Sigmoid colon (tissue), 7 donors: ENCODE data around the gene HSH2D. TPM values are rescaled to one million over a fixed set of nuclear protein-coding genes. Genes with fewer than 3 reads are reported as not detected.

ENCODE experiments used
- DNase-seq: peaks from one replicate; pipeline ENCODE4 v3.0.0-alpha.2; 2019
- H3K27ac ChIP-seq, 4 donors: fragments of 200-600 bp; sonication (generic); one replicate each; pipeline ENCODE4 v1.5.1; 2016 to 2019; ENCODE audit warnings: mild to moderate bottlenecking in 1 of 4
- H3K27me3 ChIP-seq, 3 donors: fragments of 200-600 bp; sonication (generic); one replicate each; pipeline ENCODE4 v1.5.1; 2019; ENCODE audit warnings: mild to moderate bottlenecking in 1 of 3
- H3K36me3 ChIP-seq, 4 donors: fragments of 200-600 bp; sonication (generic); one replicate each; pipeline ENCODE4 v1.5.1; 2016 to 2019
- H3K4me1 ChIP-seq, 4 donors: fragments of 200-600 bp; sonication (generic); one replicate each; pipeline ENCODE4 v1.5.1; 2017 to 2019
- H3K4me3 ChIP-seq, 4 donors: fragments of 200-600 bp; sonication (generic); one replicate each; pipeline ENCODE4 v1.5.1; 2017 to 2019; ENCODE audit warnings: mild to moderate bottlenecking in 2 of 4, moderate library complexity in 1 of 4
- H3K9me3 ChIP-seq, 4 donors: fragments of 200-600 bp in 3 of 4; sonication (generic) in 3 of 4; one replicate each; pipeline versions ENCODE4 v1.5.1 to v1.6.1; 2013 to 2019
- EP300 ChIP-seq, 4 donors: sonication (generic); formaldehyde crosslinking; IDR thresholded peaks; one replicate each; pipeline ENCODE4 v1.6.1; 2017; ENCODE audit warnings: antibody characterized with exemption in 4 of 4
- POLR2A ChIP-seq, 2 donors: fragments of 450-650 bp; IDR thresholded peaks; one replicate each; pipeline ENCODE4 v1.6.1; 2016; ENCODE audit warnings: antibody characterized with exemption in 2 of 2, mild to moderate bottlenecking in 2 of 2, moderate library complexity in 2 of 2
- POLR2AphosphoS5 ChIP-seq, 4 donors: sonication (generic); formaldehyde crosslinking; IDR thresholded peaks; one replicate each; pipeline ENCODE4 v1.6.1; 2017; ENCODE audit warnings: antibody characterized with exemption in 4 of 4
- WGBS, 2 donors: extraction: QIAGEN DNeasy Blood & Tissue Kit; methylation state at CpG; one replicate each; pipeline ENCODE4 v1.1.7; 2013; 5-methylcytosine and 5-hydroxymethylcytosine counted together
- intact Hi-C: fragments of 100-400 bp; cut with DNase I; formaldehyde crosslinking; loops from one replicate; pipeline ENCODE4 v1.15.1; 2023
- polyA plus RNA-seq, 3 donors: library from polyadenylated mRNA; stranded (reverse); fragments of 200-250 nt; gene quantifications; one replicate each; pipeline ENCODE4 v1.2.3, GENCODE V29; 2013
- total RNA-seq, 4 donors: library from RNA; depleted of rRNA; stranded (reverse); fragments of >200 nt; gene quantifications; one replicate each; pipeline ENCODE4 v1.1.0, GENCODE V29; 2016
- TF ChIP-seq, protein P1 (sequence below), 4 experiments: fragments of 450-650 bp in 3 of 4; fragments of 200-600 bp in 1 of 4; IDR thresholded peaks; one replicate each; pipeline ENCODE4 v1.5.1; 2016 to 2019; ENCODE audit warnings: antibody characterized with exemption in 4 of 4, mild to moderate bottlenecking in 3 of 4, moderate library complexity in 2 of 4
- donor health status: healthy with polysubstance abuse.
- donor health status: Bipolar disorder and iron deficiency.
- donor health status: healthy.

HSH2D gene
- total and polyA plus RNA-seq, 7 donors, result 2.5 to 40.0 (median 14.4) TPM; not detected in 2

DNA sequence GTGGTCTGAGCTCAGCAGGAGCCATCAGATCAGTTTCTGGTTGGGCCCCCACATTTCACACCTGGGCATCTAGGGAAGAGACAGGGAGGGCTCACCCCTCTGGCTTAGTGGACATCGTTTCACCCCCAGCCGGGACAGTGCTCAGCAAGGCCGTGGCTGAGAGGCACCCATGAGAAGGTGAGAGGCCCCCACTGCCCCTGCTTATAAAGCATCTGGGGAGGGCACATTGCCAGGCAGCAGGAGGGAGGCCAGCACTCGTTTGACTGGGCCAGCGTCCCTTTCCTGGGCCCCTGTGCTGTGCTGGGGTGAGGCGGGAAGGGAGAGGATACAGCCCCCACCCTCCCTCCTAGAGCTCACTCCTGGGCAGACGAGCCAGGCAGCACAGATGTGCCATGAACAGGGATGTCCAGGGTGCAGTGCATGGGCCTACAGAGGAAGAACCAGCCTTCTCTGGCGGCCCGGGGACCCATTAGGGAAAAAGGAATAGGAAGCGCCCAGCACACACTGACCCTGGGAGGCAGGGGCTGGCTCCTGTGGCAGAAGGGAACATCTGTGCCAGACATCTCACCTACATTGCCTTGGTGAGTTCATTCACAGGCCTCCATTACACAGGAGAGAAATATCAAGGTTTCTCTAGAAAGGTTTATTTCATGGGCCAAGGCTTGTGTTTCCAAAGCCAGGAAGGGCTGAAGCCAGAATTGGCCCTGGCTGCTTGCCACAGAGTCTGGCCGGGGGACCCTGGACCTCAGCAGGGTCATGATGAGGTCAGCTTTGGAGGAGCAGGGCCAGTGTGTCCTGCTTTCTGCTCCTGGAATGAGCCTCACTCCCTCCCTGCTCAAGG, 61.9 kb downstream of the HSH2D start:
- intact Hi-C loops, result no loop called here
- DNase-seq, result peak; percentile 63
- no peak overlapping the region for H3K27ac ChIP-seq
- H3K4me3 ChIP-seq, result no peak overlapping the region
- 84 to 85% methylated on average over 11 of the region's 11 CpGs for WGBS, 2 donors
- no peaks in the 10 kb centered on the region for H3K9me3 ChIP-seq
- peaks cover 0 to 7% (median 3%) of the 10 kb centered on the region in 4 donors for H3K4me1 ChIP-seq
- TF ChIP-seq, protein P1, sequence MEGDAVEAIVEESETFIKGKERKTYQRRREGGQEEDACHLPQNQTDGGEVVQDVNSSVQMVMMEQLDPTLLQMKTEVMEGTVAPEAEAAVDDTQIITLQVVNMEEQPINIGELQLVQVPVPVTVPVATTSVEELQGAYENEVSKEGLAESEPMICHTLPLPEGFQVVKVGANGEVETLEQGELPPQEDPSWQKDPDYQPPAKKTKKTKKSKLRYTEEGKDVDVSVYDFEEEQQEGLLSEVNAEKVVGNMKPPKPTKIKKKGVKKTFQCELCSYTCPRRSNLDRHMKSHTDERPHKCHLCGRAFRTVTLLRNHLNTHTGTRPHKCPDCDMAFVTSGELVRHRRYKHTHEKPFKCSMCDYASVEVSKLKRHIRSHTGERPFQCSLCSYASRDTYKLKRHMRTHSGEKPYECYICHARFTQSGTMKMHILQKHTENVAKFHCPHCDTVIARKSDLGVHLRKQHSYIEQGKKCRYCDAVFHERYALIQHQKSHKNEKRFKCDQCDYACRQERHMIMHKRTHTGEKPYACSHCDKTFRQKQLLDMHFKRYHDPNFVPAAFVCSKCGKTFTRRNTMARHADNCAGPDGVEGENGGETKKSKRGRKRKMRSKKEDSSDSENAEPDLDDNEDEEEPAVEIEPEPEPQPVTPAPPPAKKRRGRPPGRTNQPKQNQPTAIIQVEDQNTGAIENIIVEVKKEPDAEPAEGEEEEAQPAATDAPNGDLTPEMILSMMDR (IDR thresholded peaks at IDR 0.05), result no peak
- TF ChIP-seq POLR2AphosphoS5 (IDR thresholded peaks at IDR 0.05), result no peak
- TF ChIP-seq EP300 (IDR thresholded peaks at IDR 0.05), result no peak
- no peak for TF ChIP-seq POLR2A (IDR thresholded peaks at IDR 0.05)
- no peaks in the 10 kb centered on the region for H3K27me3 ChIP-seq
- peaks cover 20 to 87% (median 53%) of the 10 kb centered on the region in 4 donors for H3K36me3 ChIP-seq

DNA sequence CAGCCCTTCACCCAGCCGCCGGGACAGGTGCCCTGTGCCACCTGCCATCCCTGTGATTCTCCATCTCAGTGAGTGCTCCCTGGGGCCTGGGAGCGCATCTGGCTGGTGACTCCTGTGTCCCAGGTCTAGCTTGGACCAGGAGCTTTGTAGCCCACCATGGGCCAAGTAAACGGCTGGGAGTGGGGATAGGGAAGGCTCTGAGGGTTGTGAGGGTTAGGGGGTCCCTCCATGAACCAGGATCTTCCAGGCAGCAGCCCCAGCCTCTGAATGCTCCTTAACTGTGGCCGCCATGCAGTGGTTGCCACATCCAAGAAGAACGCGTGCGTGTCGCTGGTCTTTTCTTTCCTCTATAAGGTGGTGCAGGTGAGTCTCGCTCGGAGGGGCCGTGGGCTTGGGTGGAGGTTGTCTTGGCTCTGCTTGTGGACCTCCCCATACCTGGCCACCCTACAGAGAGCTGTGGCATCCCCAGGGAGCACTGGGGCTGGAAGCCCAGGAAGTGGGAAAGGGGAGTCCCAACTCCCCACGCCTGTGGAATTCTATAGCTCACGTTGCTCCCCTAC, 62.6 kb downstream of the HSH2D start:
- peaks cover 20 to 94% (median 55%) of the 10 kb centered on the region in 4 donors for H3K36me3 ChIP-seq
- peak; percentile 59 for DNase-seq
- H3K4me3 ChIP-seq, result no peak overlapping the region
- WGBS, 2 donors, result 96% methylated on average over 14 of the region's 14 CpGs
- H3K27me3 ChIP-seq, result no peaks in the 10 kb centered on the region
- intact Hi-C loops, result no loop called here
- TF ChIP-seq, protein P1 (IDR thresholded peaks at IDR 0.05), result no peak
- no peak for TF ChIP-seq POLR2A (IDR thresholded peaks at IDR 0.05)
- TF ChIP-seq EP300 (IDR thresholded peaks at IDR 0.05), result no peak
- no peak for TF ChIP-seq POLR2AphosphoS5 (IDR thresholded peaks at IDR 0.05)
- peaks cover 0 to 7% (median 2%) of the 10 kb centered on the region in 4 donors for H3K4me1 ChIP-seq
- no peak overlapping the region for H3K27ac ChIP-seq
- H3K9me3 ChIP-seq, result no peaks in the 10 kb centered on the region

DNA sequence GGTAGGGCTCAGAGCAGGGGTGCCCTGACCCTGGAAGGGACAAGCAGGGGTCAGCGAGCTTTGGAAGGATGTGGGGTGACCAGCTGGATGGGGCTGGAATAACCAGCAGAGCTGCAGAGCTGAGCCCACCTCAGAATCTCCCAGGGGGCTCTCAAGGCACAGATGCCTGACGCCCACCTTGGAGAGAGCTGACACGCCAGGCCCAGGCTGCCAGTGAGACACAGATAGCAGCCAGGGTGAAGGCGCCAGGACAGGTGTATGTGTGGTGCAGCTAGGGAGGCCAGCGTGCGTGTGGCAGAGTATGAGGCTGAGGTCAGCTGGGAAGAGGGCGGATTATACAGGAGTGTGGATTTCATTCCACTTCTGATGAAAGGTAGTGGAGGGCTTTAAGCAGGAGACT, 63.2 kb downstream of the HSH2D start:
- Histone ChIP-seq H3K4me1 (peaks cover 0 to 7% (median 2%) of the 10 kb centered on the region in 4 donors), H3K9me3 (no peaks in the 10 kb centered on the region), H3K36me3 (peaks cover 20 to 98% (median 56%) of the 10 kb centered on the region in 4 donors), H3K27me3 (no peaks in the 10 kb centered on the region), H3K27ac (no peak overlapping the region), H3K4me3 (no peak overlapping the region)
- TF ChIP-seq POLR2AphosphoS5 (IDR thresholded peaks at IDR 0.05) (no peak), EP300 (IDR thresholded peaks at IDR 0.05) (no peak), POLR2A (IDR thresholded peaks at IDR 0.05) (no peak)
- TF ChIP-seq, protein P1 (IDR thresholded peaks at IDR 0.05), result no peak
- 96 to 97% methylated on average over 7 of the region's 7 CpGs for WGBS, 2 donors
- intact Hi-C loops, result no loop called here
- peak; percentile 49 for DNase-seq

DNA sequence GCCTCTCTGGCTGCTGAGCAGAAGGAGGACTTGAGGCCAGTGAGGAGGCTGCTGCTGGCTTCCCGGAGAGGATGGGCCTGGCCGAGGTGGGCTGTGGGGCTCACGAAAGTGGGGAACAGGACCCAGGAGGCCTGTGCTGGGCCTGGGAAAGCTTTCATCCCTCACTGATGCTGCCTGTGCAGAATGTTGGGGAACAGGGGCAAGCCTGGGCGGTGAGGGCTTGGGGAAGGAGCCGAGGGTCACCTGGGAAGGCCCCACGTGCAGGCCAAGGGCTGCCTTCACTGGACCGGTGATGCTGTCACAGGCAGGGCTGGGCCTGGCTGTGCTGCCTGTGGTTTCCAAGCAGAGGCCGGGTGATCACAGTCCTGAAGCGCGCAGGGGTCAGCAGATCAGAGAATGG, 63.6 kb downstream of the HSH2D start:
- DNase-seq, result peak; percentile 42
- no peak for TF ChIP-seq POLR2AphosphoS5 (IDR thresholded peaks at IDR 0.05)
- TF ChIP-seq EP300 (IDR thresholded peaks at IDR 0.05), result no peak
- TF ChIP-seq POLR2A (IDR thresholded peaks at IDR 0.05), result no peak
- TF ChIP-seq, protein P1 (IDR thresholded peaks at IDR 0.05), result no peak
- no peak overlapping the region for H3K4me3 ChIP-seq
- H3K27me3 ChIP-seq, result no peaks in the 10 kb centered on the region
- intact Hi-C loops, result no loop called here
- peaks cover 0 to 7% (median 2%) of the 10 kb centered on the region in 4 donors for H3K4me1 ChIP-seq
- H3K9me3 ChIP-seq, result no peaks in the 10 kb centered on the region
- WGBS, 2 donors, result 95 to 97% methylated on average over 10 of the region's 10 CpGs
- H3K36me3 ChIP-seq, result peaks cover 20 to 96% (median 55%) of the 10 kb centered on the region in 4 donors
- H3K27ac ChIP-seq, result no peak overlapping the region
